ENCODE data around the gene TMED4. TPM values are rescaled to one million over a fixed set of nuclear protein-coding genes. Genes with fewer than 3 reads are reported as not detected.
"Not testable (repeated sequence)": the region's sequence is repeated elsewhere in the genome, so short reads cannot be mapped to it uniquely, and the experiment has no call there.

TMED4 gene
- total RNA-seq, 1 donor from 2014 or later: 78.0 TPM

DNA sequence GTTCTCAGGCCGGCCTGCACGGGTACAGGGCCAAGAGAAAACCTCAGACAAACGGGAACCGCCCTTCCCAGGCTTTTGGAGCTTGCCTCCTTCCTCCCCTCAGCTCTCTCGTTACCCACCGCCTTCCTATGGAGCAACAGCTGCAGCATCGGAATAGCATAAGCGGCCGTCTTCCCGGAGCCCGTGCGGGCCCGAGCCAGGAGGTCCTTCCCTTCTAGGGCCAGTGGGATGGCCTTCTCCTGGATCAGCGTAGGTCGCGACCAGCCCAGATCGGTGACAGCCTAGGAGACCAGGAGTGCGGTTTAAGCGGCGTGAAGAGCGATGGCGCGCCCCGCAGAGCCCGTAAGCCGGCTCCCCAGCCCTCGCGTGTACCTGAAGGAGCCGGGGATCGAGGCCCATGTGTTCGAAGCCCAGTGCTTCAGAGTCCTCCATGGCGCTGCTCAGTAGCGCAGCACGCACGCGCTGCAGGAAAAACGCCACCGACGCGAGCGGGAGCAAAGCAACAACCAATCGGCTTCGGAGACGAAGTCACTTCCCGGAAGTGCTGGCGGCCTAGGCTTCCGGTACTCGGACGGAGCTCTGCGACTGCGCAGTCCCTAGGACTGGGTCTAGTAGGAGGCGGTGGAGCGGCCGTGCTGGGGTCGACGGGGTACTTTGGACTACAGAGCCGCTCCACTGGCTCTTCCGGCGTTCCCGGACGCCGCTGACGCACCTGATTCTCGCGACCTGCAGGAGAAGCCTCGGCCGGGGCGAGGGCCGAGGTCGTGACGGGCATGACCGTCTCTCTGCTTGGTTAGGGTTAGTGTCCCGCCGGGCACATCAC, 8.4 kb downstream of the TMED4 start, which contains the start of gene DDX56:
Gene DDX56 (minus strand): TSS at position 445 of the 823 bp plus-strand sequence. CDS start 13 bp downstream, at position 432.
- intact Hi-C loops (cut with micrococcal nuclease): loop anchor here (1.0 to 2.0 kb wide), 9 partner anchors 9 to 537 kb away; partner anchors contain the start of genes NUDCD3, POLD2, PPIA and TBRG4

DNA sequence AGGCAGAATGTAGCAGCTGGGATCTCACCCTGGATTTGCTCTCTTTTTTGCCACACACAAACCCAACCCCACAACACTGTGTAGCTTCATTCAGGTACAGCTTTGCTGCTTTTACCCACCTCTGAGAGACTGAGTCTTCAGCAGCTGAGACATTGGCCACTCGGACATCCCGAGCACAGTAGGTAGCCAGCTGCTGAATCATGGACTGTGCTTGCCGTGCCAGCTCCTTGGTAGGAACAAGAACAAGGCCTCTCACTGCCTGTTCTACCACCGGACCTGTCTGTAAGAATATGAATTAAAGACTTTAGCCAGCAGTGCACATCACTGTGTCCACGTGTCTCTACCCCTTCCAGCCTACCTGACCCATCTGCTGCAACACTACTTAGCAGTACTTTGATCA, 9.3 kb downstream of the TMED4 start:
- intact Hi-C loops (cut with micrococcal nuclease): loop anchor here (1.0 to 2.0 kb wide), 2 partner anchors 111 to 450 kb away; partner anchors contain the start of gene POLD2

DNA sequence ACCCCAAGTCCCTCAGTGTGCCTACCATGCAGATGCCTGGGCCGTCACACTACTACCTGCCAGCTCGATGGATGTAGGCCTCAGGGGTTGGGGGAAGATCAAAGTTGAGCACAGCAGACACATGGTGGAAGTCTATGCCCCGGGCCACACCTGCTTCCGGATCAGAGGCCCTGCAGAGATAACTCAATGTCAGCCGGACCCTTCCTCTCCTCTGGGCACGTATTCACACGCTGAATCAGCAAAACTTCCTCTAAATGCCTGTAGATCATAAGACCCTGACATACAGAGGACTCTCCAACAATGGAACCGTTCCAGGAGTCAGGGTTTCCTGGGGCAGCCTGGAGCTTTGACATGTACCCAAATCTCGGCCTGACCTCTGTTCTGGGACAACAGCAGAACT, 12.1 kb downstream of the TMED4 start:
- intact Hi-C loops (cut with micrococcal nuclease): loop anchor here (5.0 kb wide), 3 partner anchors 193 to 313 kb away; no protein-coding TSS in a partner anchor

DNA sequence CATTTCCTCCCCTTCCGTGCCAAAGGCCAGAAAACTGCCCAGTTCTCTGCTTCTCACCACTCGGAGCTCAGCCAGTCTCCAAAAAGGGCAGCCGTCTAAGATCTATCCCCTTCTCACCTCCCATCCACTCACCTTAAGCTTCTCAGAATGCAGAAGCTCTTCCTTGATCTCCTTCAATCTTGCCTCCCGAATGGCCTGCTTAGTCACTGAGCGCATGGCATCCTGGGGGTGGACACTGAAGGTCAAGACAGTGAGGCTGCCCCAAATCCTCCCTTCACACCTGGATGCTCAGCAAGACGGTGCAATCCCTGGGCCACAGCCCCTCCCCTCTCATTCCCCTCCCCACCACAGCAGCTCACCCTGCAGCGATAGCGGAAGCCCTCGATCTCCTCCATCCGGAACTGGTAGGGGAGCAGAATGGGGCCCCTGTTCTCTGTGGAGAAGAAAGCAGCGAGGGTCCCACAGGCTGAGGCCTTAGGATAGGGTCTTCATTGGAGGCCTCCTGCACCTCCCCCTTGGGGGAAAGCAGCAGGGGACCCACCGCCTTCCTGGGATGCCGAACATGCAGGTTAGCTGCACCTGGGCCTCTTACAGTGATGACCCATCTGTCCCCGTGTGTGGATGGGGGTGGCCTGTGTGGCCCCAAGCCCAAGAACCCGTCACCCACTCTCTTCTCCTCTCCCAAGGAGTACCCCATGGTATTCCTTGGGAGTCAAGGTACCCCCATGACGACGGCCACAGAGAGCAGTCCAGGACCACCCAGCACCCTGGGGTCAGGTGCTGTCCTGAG, 13.1 kb downstream of the TMED4 start:
- intact Hi-C loops (cut with micrococcal nuclease): loop anchor here (5.0 kb wide), 3 partner anchors 192 to 312 kb away; no protein-coding TSS in a partner anchor

GRCh38 chr7:44567884-44568283, 14.1 kb downstream of the TMED4 start:
- intact Hi-C loops (cut with micrococcal nuclease): loop anchor here (5.0 kb wide), 3 partner anchors 191 to 311 kb away; no protein-coding TSS in a partner anchor

DNA sequence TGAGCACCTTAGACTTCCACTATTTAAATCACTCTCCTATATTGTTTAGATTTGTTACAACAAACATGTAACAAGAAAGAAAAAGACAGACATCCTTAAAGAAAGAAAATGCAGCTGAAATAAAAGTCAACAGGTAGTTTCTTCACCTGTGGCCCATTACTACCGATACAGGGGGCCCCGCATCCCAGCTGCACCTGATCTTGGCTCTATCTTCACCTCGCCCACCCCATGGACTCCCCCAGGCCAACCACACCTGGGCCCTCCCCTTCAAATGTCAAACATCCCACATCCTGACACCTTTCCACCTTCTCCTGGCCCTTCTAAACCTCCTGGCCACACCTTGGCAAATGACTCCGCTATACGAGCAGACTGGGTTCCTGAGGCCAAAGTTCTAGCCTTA, 15.4 kb downstream of the TMED4 start:
- intact Hi-C loops (cut with micrococcal nuclease): loop anchor here (5.0 kb wide), 3 partner anchors 189 to 309 kb away; no protein-coding TSS in a partner anchor

DNA sequence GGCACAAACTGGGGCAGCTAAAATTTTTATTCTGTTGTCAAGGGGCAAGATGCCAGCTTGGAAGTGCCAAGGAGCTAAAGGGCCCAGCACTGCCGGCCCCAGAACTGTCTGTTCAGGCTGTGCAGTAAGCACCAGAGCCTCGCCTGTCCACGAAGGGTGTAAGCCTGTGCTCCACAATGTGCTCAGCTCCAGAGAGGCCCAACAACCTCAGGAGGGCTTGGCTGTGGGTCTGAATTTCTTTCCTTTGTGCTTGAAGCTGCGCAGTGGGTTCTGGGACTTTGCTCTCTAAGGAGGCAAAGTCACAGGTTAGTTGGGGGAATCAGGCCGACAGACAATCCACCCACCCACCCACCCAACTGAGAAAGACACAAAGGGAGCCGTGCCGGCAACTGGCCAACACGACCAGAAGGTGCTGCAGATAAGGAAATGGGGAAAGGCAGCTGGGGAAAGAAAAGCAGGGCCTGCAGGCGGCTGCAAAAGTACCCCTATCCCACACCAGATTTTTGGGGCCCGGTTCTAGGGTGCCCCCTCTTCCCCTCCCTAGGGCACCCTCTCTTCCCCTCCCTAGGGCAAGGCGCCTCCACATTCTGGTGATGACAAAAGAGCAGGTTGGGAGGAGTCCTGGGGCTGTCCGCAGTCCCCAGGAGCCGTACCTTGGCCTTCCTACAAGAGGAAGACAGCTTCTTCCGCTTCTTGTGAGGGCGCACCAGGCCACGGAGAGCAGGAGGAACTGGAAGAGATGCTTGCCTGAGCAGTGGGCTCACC, 16.1 kb downstream of the TMED4 start:
- intact Hi-C loops (cut with micrococcal nuclease): loop anchor here (1.0 to 5.0 kb wide), 5 partner anchors 75 to 325 kb away; partner anchors contain the start of gene NUDCD3

- intact Hi-C loops (cut with micrococcal nuclease): loop anchor here (1.0 to 5.0 kb wide), 5 partner anchors 74 to 324 kb away; partner anchors contain the start of gene NUDCD3
These were observed 16.8 kb downstream of the TMED4 start for GRCh38 chr7:44565097-44565794.

DNA sequence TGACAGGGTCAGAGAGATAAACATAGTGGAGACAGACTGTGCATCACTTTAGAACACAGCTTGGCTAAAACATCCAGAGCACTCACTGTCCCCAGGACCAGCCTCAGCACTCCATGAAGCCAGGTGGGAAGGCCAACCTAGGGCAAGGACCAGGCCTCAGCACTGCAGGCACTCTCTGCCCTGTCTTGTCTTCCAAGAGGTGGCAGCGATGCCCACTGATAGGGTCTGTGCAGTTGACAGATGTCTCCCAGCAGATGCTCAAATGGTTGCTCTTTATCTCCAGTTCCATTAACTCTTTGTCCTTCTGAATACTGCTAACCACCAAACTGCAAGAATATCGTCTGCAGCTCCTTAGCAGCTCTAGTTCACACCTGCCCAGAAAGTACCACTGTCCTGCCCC, 17.4 kb downstream of the TMED4 start:
- intact Hi-C loops (cut with micrococcal nuclease): loop anchor here (1.0 to 5.0 kb wide), 5 partner anchors 74 to 323 kb away; partner anchors contain the start of gene NUDCD3

DNA sequence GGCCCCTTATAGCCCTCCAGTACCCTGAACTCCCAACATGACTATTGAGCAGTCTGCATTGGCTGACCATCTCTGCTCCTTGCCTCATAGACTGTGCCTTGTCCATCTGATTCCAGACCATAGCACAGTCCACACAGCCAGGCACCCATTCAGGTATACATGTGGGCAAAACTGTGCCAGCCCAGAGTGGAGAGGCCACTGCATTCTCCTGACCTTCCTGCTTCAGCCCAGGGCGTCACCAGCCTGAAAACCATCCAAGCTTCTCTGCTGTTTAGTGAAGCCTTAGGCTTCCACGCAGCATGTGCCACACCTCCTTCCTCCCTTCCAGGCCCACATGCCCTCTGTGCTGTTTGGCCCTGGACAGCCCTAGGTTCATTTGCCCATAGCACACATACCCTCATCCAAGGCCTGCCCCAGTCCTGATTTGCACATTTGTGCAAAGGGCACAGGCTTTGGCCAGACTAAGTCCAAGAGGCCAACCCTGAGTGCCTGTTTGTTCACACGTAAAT, 18.8 kb downstream of the TMED4 start:
- intact Hi-C loops (cut with micrococcal nuclease): no loop called here

- intact Hi-C loops (cut with micrococcal nuclease): not testable (repeated sequence)
These were observed 19.4 kb downstream of the TMED4 start for GRCh38 chr7:44562622-44562962.

- intact Hi-C loops (cut with micrococcal nuclease): no loop called here
These were observed 19.9 kb downstream of the TMED4 start for GRCh38 chr7:44561962-44562621.

- intact Hi-C loops (cut with micrococcal nuclease): no loop called here
These were observed 20.6 kb downstream of the TMED4 start for GRCh38 chr7:44561481-44561880.

- intact Hi-C loops (cut with micrococcal nuclease): no loop called here
These were observed 22.5 kb downstream of the TMED4 start for GRCh38 chr7:44559485-44559884.

DNA sequence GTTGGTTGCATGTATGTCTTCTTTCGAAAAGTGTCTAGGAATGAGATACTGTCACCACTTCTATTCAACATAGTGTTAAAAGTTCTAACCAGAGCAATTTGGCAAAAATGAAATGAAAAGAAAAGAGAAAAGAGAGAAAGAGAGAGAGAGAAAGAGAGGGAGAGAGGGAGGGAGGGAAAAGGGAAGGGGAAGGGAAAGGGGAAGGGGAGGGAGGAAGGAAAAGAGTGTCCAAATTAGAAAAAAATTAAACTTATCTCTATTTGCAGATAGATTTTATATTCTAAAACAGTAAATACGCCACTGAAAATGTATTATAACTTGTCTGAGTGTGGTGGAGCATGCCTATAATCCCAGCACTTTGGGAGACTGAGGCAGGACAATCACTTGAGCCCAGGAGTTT, 24.5 kb downstream of the TMED4 start:
- intact Hi-C loops (cut with micrococcal nuclease): no loop called here

DNA sequence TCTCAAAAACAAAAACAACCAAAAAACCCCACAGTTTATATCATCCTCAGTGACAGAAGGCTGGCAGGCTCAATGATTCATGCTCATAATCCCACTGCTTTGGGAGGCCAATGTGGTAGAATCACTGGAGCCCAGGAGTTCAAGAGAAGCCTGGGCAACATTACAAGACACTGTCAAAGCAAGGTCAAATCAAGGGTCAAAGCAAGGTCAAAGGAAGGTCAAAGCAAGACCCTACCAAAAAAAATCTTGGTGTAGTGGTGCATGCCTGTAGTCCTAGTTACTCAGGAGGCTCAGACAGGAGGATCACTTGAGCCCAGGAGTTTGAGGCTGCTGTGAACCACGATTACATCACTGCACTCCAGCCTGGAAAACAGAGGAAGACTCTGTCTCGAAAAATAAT, 26.7 kb downstream of the TMED4 start:
- intact Hi-C loops (cut with micrococcal nuclease): no loop called here

DNA sequence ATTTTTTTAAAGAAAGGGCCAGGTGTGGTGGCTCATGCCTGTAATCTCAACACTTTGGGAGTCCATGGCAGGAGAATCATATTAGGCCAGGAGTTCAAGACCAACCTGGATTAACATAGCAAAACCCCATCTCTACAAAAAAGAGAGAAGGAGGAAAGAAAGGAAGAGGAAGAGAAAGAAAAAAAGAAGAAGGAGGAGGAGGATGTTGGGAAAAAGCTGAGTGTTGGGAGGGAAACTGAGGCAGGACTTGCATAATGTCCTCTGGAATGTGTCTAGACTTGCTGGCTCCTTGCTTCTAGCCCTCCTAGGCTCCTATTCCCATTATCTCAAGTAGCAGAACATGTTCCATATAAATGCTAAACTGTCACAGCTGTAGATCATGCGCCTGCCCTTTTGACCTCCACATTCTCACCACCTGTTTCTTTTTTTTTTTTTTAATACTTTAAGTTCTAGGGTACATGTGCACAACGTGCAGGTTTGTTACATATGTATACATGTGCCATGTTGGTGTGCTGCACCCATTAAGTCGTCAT, 29.5 kb downstream of the TMED4 start:
- intact Hi-C loops (cut with micrococcal nuclease): not testable (repeated sequence)

- intact Hi-C loops (cut with micrococcal nuclease): no loop called here
These were observed 32.6 kb downstream of the TMED4 start for GRCh38 chr7:44549457-44549856.

DNA sequence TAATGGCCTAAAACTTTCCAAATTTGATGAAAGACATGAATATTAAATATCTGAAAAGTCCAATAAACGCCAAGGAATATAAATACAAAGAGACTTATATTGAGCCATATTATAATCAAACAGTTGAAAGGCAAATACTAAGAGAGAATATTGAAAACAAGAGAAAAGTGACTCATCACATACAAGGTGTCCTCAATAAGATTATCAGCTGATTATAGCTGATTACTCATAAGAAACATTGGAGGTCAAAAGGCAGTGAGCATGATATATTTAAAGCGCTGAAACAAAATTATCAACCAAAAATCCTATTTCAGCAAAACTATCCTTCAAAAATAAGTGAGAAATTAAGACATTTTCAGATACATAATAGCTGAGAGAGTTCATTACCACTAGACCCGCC, 33.1 kb downstream of the TMED4 start:
- intact Hi-C loops (cut with micrococcal nuclease): no loop called here

Data from T-helper 1 cell treated with Interleukin-12 subunit alpha and Interleukin-12 subunit beta and Interleukin-4 antibody, amounts not matched to agents 30 ng/mL and 1 ng/mL, for 36 hours (primary cell).